ENCODE measurements around the gene DPYD.
"Not testable (repeated sequence)": the region's sequence is repeated elsewhere in the genome, so short reads cannot be mapped to it uniquely, and the experiment has no call there.

Gene DPYD

GRCh38 chr1:97252925-97253324 is 667.9 kb downstream of the DPYD start:
- Histone ChIP-seq H3K9me3 (ENCODE audit: control insufficient read depth, insufficient read depth, low read length) (no peaks in the 10 kb centered on the region), H3K36me3 (ENCODE audit: control insufficient read depth, insufficient read depth, low read length) (no peaks in the 10 kb centered on the region), H3K27me3 (ENCODE audit: control insufficient read depth, insufficient read depth, low read length) (no peaks in the 10 kb centered on the region), H3K27ac (ENCODE audit: low read length) (no peak overlapping the region), H3K4me1 (ENCODE audit: control insufficient read depth, insufficient read depth, low read length) (no peaks in the 10 kb centered on the region), H3K4me3 (ENCODE audit: low read length) (no peak overlapping the region)
- no peak for DNase-seq (ENCODE audit: low read depth, low spot score)
- WGBS (ENCODE audit: insufficient coverage, insufficient read length): no CpG with 5 or more reads among the region's 3 CpGs

GRCh38 chr1:97252076-97252475 is 668.8 kb downstream of the DPYD start:
- Histone ChIP-seq H3K27me3 (ENCODE audit: control insufficient read depth, insufficient read depth, low read length) (no peaks in the 10 kb centered on the region), H3K36me3 (ENCODE audit: control insufficient read depth, insufficient read depth, low read length) (no peaks in the 10 kb centered on the region), H3K27ac (ENCODE audit: low read length) (no peak overlapping the region), H3K4me1 (ENCODE audit: control insufficient read depth, insufficient read depth, low read length) (no peaks in the 10 kb centered on the region), H3K9me3 (ENCODE audit: control insufficient read depth, insufficient read depth, low read length) (no peaks in the 10 kb centered on the region), H3K4me3 (ENCODE audit: low read length) (no peak overlapping the region)
- WGBS (ENCODE audit: insufficient coverage, insufficient read length): no CpG with 5 or more reads among the region's 1 CpG
- DNase-seq (ENCODE audit: low read depth, low spot score): no peak

GRCh38 chr1:97247196-97247595 is 673.6 kb downstream of the DPYD start:
- no peak for DNase-seq (ENCODE audit: low read depth, low spot score)

GRCh38 chr1:97245682-97246081 is 675.2 kb downstream of the DPYD start:
- H3K27me3 ChIP-seq (ENCODE audit: control insufficient read depth, insufficient read depth, low read length): no peaks in the 10 kb centered on the region
- H3K36me3 ChIP-seq (ENCODE audit: control insufficient read depth, insufficient read depth, low read length): no peaks in the 10 kb centered on the region
- no peak overlapping the region for H3K27ac ChIP-seq (ENCODE audit: low read length)
- no peaks in the 10 kb centered on the region for H3K4me1 ChIP-seq (ENCODE audit: control insufficient read depth, insufficient read depth, low read length)
- no peak overlapping the region for H3K4me3 ChIP-seq (ENCODE audit: low read length)
- no peak for DNase-seq (ENCODE audit: low read depth, low spot score)
- no peaks in the 10 kb centered on the region for H3K9me3 ChIP-seq (ENCODE audit: control insufficient read depth, insufficient read depth, low read length)
- no CpG with 5 or more reads among the region's 1 CpG for WGBS (ENCODE audit: insufficient coverage, insufficient read length)

More at GRCh38 chr1:97247196-97247595, 673.6 kb downstream of the DPYD start:
- H3K9me3 ChIP-seq (ENCODE audit: control insufficient read depth, insufficient read depth, low read length): no peaks in the 10 kb centered on the region
- H3K27ac ChIP-seq (ENCODE audit: low read length): no peak overlapping the region
- H3K27me3 ChIP-seq (ENCODE audit: control insufficient read depth, insufficient read depth, low read length): no peaks in the 10 kb centered on the region
- no peaks in the 10 kb centered on the region for H3K4me1 ChIP-seq (ENCODE audit: control insufficient read depth, insufficient read depth, low read length)
- H3K4me3 ChIP-seq (ENCODE audit: low read length): no peak overlapping the region
- H3K36me3 ChIP-seq (ENCODE audit: control insufficient read depth, insufficient read depth, low read length): no peaks in the 10 kb centered on the region

GRCh38 chr1:97245026-97245425 is 675.8 kb downstream of the DPYD start:
- H3K27ac ChIP-seq (ENCODE audit: low read length): no peak overlapping the region
- H3K9me3 ChIP-seq (ENCODE audit: control insufficient read depth, insufficient read depth, low read length): no peaks in the 10 kb centered on the region
- no peaks in the 10 kb centered on the region for H3K36me3 ChIP-seq (ENCODE audit: control insufficient read depth, insufficient read depth, low read length)
- no peak for DNase-seq (ENCODE audit: low read depth, low spot score)
- H3K27me3 ChIP-seq (ENCODE audit: control insufficient read depth, insufficient read depth, low read length): no peaks in the 10 kb centered on the region
- WGBS (ENCODE audit: insufficient coverage, insufficient read length): 100% methylated on average over 2 of the region's 4 CpGs
- H3K4me1 ChIP-seq (ENCODE audit: control insufficient read depth, insufficient read depth, low read length): no peaks in the 10 kb centered on the region
- no peak overlapping the region for H3K4me3 ChIP-seq (ENCODE audit: low read length)

GRCh38 chr1:97243973-97244560 is 676.8 kb downstream of the DPYD start:
- no peak overlapping the region for H3K4me3 ChIP-seq (ENCODE audit: low read length)
- no peak for DNase-seq (ENCODE audit: low read depth, low spot score)
- H3K4me1 ChIP-seq (ENCODE audit: control insufficient read depth, insufficient read depth, low read length): no peaks in the 10 kb centered on the region
- no CpG with 5 or more reads among the region's 2 CpGs for whole genome bisulfite sequencing (ENCODE audit: insufficient coverage, insufficient read length)
- H3K27ac ChIP-seq (ENCODE audit: low read length): no peak overlapping the region
- no peaks in the 10 kb centered on the region for H3K9me3 ChIP-seq (ENCODE audit: control insufficient read depth, insufficient read depth, low read length)
- H3K36me3 ChIP-seq (ENCODE audit: control insufficient read depth, insufficient read depth, low read length): no peaks in the 10 kb centered on the region
- no peaks in the 10 kb centered on the region for H3K27me3 ChIP-seq (ENCODE audit: control insufficient read depth, insufficient read depth, low read length)

- no CpG with 5 or more reads among the region's 3 CpGs for WGBS (ENCODE audit: insufficient coverage, insufficient read length)
- Histone ChIP-seq H3K4me3 (ENCODE audit: low read length) (no peak overlapping the region), H3K4me1 (ENCODE audit: control insufficient read depth, insufficient read depth, low read length) (no peaks in the 10 kb centered on the region), H3K27me3 (ENCODE audit: control insufficient read depth, insufficient read depth, low read length) (no peaks in the 10 kb centered on the region), H3K9me3 (ENCODE audit: control insufficient read depth, insufficient read depth, low read length) (no peaks in the 10 kb centered on the region), H3K27ac (ENCODE audit: low read length) (no peak overlapping the region), H3K36me3 (ENCODE audit: control insufficient read depth, insufficient read depth, low read length) (no peaks in the 10 kb centered on the region)
- DNase-seq (ENCODE audit: low read depth, low spot score): no peak
Observed at GRCh38 chr1:97238816-97239215, 682.0 kb downstream of the DPYD start.

GRCh38 chr1:97231354-97231753 is 689.5 kb downstream of the DPYD start:
- H3K36me3 ChIP-seq (ENCODE audit: control insufficient read depth, insufficient read depth, low read length); H3K27me3 ChIP-seq (ENCODE audit: control insufficient read depth, insufficient read depth, low read length); H3K4me3 ChIP-seq (ENCODE audit: low read length); H3K9me3 ChIP-seq (ENCODE audit: control insufficient read depth, insufficient read depth, low read length); DNase-seq (ENCODE audit: low read depth, low spot score); H3K4me1 ChIP-seq (ENCODE audit: control insufficient read depth, insufficient read depth, low read length); H3K27ac ChIP-seq (ENCODE audit: low read length): not testable (repeated sequence)
- WGBS (ENCODE audit: insufficient coverage, insufficient read length): no CpG with 5 or more reads among the region's 2 CpGs

- Histone ChIP-seq H3K9me3 (ENCODE audit: control insufficient read depth, insufficient read depth, low read length) (no peaks in the 10 kb centered on the region), H3K27me3 (ENCODE audit: control insufficient read depth, insufficient read depth, low read length) (no peaks in the 10 kb centered on the region), H3K36me3 (ENCODE audit: control insufficient read depth, insufficient read depth, low read length) (no peaks in the 10 kb centered on the region), H3K4me1 (ENCODE audit: control insufficient read depth, insufficient read depth, low read length) (no peaks in the 10 kb centered on the region), H3K27ac (ENCODE audit: low read length) (no peak overlapping the region), H3K4me3 (ENCODE audit: low read length) (no peak overlapping the region)
- WGBS (ENCODE audit: insufficient coverage, insufficient read length): no CpG with 5 or more reads among the region's 2 CpGs
- DNase-seq (ENCODE audit: low read depth, low spot score): no peak
Observed at GRCh38 chr1:97212671-97213070, 708.2 kb downstream of the DPYD start.

- WGBS (ENCODE audit: insufficient coverage, insufficient read length): no CpG with 5 or more reads among the region's 1 CpG
- Histone ChIP-seq H3K4me1 (ENCODE audit: control insufficient read depth, insufficient read depth, low read length) (no peaks in the 10 kb centered on the region), H3K9me3 (ENCODE audit: control insufficient read depth, insufficient read depth, low read length) (no peaks in the 10 kb centered on the region), H3K27me3 (ENCODE audit: control insufficient read depth, insufficient read depth, low read length) (no peaks in the 10 kb centered on the region), H3K27ac (ENCODE audit: low read length) (no peak overlapping the region), H3K36me3 (ENCODE audit: control insufficient read depth, insufficient read depth, low read length) (no peaks in the 10 kb centered on the region), H3K4me3 (ENCODE audit: low read length) (no peak overlapping the region)
- no peak for DNase-seq (ENCODE audit: low read depth, low spot score)
Observed at GRCh38 chr1:97210307-97210706, 710.5 kb downstream of the DPYD start.

GRCh38 chr1:97209381-97209957 is 711.4 kb downstream of the DPYD start:
- no peaks in the 10 kb centered on the region for H3K4me1 ChIP-seq (ENCODE audit: control insufficient read depth, insufficient read depth, low read length)
- no peak overlapping the region for H3K27ac ChIP-seq (ENCODE audit: low read length)
- no peak overlapping the region for H3K4me3 ChIP-seq (ENCODE audit: low read length)
- WGBS (ENCODE audit: insufficient coverage, insufficient read length): no CpG with 5 or more reads among the region's 3 CpGs
- DNase-seq (ENCODE audit: low read depth, low spot score): no peak
- H3K27me3 ChIP-seq (ENCODE audit: control insufficient read depth, insufficient read depth, low read length): no peaks in the 10 kb centered on the region
- H3K36me3 ChIP-seq (ENCODE audit: control insufficient read depth, insufficient read depth, low read length): no peaks in the 10 kb centered on the region
- no peaks in the 10 kb centered on the region for H3K9me3 ChIP-seq (ENCODE audit: control insufficient read depth, insufficient read depth, low read length)
